K562 (cell line): ENCODE measurements around the gene ZFPM1. TPM values are rescaled to one million over a fixed set of nuclear protein-coding genes. Genes with fewer than 3 reads are reported as not detected.

Source experiments
- ATAC-seq: fragments of 200-7000 bp; cut with Tn5 transposase; 3 replicates; pipeline ENCODE4 v1.9.1; 2020; ENCODE audit warnings: moderate library complexity
- BruUV-seq: library from RNA; stranded (reverse); fragments of 400-500 nt; replicated peaks from 2 replicates; lab custom pipeline; 2021; lab: Mats Ljungman, UMichigan
- CTCF ChIA-PET: fragments of 300-600 bp; formaldehyde crosslinking; extraction: SDS; loops from one replicate; lab custom pipeline; 2021; ENCODE audit warnings: low intra/inter-chr PET ratio; lab: Yijun Ruan, JAX
- POLR2A ChIA-PET: fragments of 300-600, 350-650 bp; sonication (Branson Sonifier 250); formaldehyde crosslinking; extraction: SDS; loops from one replicate; lab custom pipeline; 2021; ENCODE audit warnings: antibody characterized with exemption, inconsistent platforms; lab: Yijun Ruan, JAX
- DNase-seq, 4 experiments: peaks; one replicate each; pipeline versions ENCODE4 v3.0.0 to v3.0.0-alpha.2; 2011 to 2018; ENCODE audit warnings: low spot score in 3 of 4, mixed read lengths in 3 of 4; ENCODE audit errors: extremely low read depth in 1 of 4
- FAIRE-seq: peaks from 2 replicates; lab custom pipeline; 2011; peaks lifted over from hg19 to GRCh38; lab: Jason Lieb, UNC
- H2AFZ ChIP-seq: 2 replicates; pipeline ENCODE4 v1.6.0; 2011; ENCODE audit warnings: low read depth, low read length, control low read depth, inconsistent platforms
- H3K27ac ChIP-seq: fragments of 200-600 bp; 3 replicates; pipeline ENCODE4 v1.8.0; 2011; ENCODE audit warnings: low read depth, mild to moderate bottlenecking, control low read depth, inconsistent platforms, low read length, moderate library complexity, mixed read lengths; ENCODE audit errors: extremely low read depth
- H3K27me3 ChIP-seq, 2 experiments: fragments of 300-600 bp in 1 of 2; 2 replicates in 1 of 2; 3 replicates in 1 of 2; pipeline versions ENCODE4 v1.6.0 to v1.8.0; 2011; ENCODE audit warnings: inconsistent platforms in 2 of 2, low read length in 2 of 2, mild to moderate bottlenecking in 1 of 2, mixed read lengths in 1 of 2, moderate library complexity in 1 of 2; ENCODE audit not compliant: control insufficient read depth in 2 of 2, insufficient read depth in 2 of 2
- H3K36me3 ChIP-seq: fragments of 300-600 bp; 3 replicates; pipeline ENCODE4 v1.8.0; 2011; ENCODE audit warnings: mild to moderate bottlenecking, low read length, inconsistent platforms; ENCODE audit not compliant: control insufficient read depth, insufficient read depth
- H3K4me1 ChIP-seq, 2 experiments: fragments of 200-600 bp in 1 of 2; replicated peaks in 1 of 2; 2 replicates in 1 of 2; 3 replicates in 1 of 2; pipeline versions ENCODE4 v1.5.1 to v1.8.0; 2011; ENCODE audit warnings: inconsistent platforms in 2 of 2, low read length in 2 of 2, mild to moderate bottlenecking in 1 of 2, mixed read lengths in 1 of 2, moderate library complexity in 1 of 2; ENCODE audit not compliant: control insufficient read depth in 2 of 2, insufficient read depth in 2 of 2
- H3K4me2 ChIP-seq: 2 replicates; pipeline ENCODE4 v1.6.1; 2011; ENCODE audit warnings: low read length, control low read depth, inconsistent platforms, mixed read lengths; ENCODE audit not compliant: insufficient read depth
- H3K4me3 ChIP-seq: fragments of 200-600 bp; sonication (generic), shearing (Covaris generic); 2 replicates; pipeline ENCODE4 v1.5.1; 2016; ENCODE audit warnings: control low read depth, inconsistent platforms
- H3K79me2 ChIP-seq: fragments of 200-600 bp; 3 replicates; pipeline ENCODE4 v1.8.0; 2011; ENCODE audit warnings: low read length, inconsistent platforms; ENCODE audit not compliant: control insufficient read depth, insufficient read depth
- H3K9ac ChIP-seq, 2 experiments: 2 replicates each; pipeline versions ENCODE4 v1.6.0 to v1.6.1; 2011; ENCODE audit warnings: low read depth in 2 of 2, low read length in 2 of 2, control low read depth in 1 of 2, inconsistent platforms in 1 of 2, mild to moderate bottlenecking in 1 of 2, mixed read lengths in 1 of 2; ENCODE audit not compliant: insufficient read depth in 1 of 2
- H3K9me1 ChIP-seq: one replicate; pipeline ENCODE4 v1.6.0; 2011; ENCODE audit warnings: inconsistent platforms, mild to moderate bottlenecking, low read length, moderate library complexity; ENCODE audit not compliant: control insufficient read depth, insufficient read depth
- H3K9me3 ChIP-seq: replicated peaks from 2 replicates; pipeline ENCODE4 v1.5.1; 2011; ENCODE audit warnings: low read depth, low read length, inconsistent platforms; ENCODE audit not compliant: control insufficient read depth, insufficient read depth
- H4K20me1 ChIP-seq: replicated peaks from 2 replicates; pipeline ENCODE4 v1.6.1; 2011; ENCODE audit warnings: low read length, inconsistent platforms, mixed read lengths; ENCODE audit not compliant: control insufficient read depth, insufficient read depth
- ARNT ChIP-seq, 2 experiments: fragments of 450-650 bp; IDR thresholded peaks; 2 replicates each; pipeline ENCODE4 v1.6.1; 2016; ENCODE audit warnings: mild to moderate bottlenecking in 1 of 2
- E2F3 ChIP-seq: fragments of 250-450 bp; sonication (Bioruptor Pico); IDR thresholded peaks from 2 replicates; pipeline ENCODE4 v1.4.0; 2020; ENCODE audit warnings: mild to moderate bottlenecking
- FOXA3 ChIP-seq, 2 experiments: fragments of 450-650 bp in 1 of 2; sonication (generic) in 1 of 2; formaldehyde crosslinking; IDR thresholded peaks in 1 of 2; conservative IDR thresholded peaks in 1 of 2; 2 replicates each; pipeline versions ENCODE4 v1.4.0 to v1.8.0; 2020 to 2022; ENCODE audit warnings: mild to moderate bottlenecking in 2 of 2, missing genetic modification reagents in 1 of 2
- RBM25 ChIP-seq: fragments of 200-400 bp; formaldehyde crosslinking; IDR thresholded peaks from 2 replicates; pipeline ENCODE4 v1.6.1; 2018; ENCODE audit warnings: low read length, low read depth, moderate library complexity; ENCODE audit not compliant: severe bottlenecking
- SPI1 ChIP-seq: IDR thresholded peaks from 2 replicates; pipeline ENCODE4 v1.6.1; 2011; ENCODE audit warnings: low read depth, low read length, control low read depth, borderline replicate concordance
- SRF ChIP-seq, 2 experiments: fragments of 250-450, 450-650 bp in 1 of 2; sonication (Bioruptor Pico) in 1 of 2; sonication (generic) in 1 of 2; formaldehyde crosslinking; IDR thresholded peaks; 2 replicates each; pipeline versions ENCODE4 v1.5.0 to v1.5.1; 2020 to 2022; ENCODE audit warnings: mild to moderate bottlenecking in 1 of 2, missing genetic modification reagents in 1 of 2
- TAF1 ChIP-seq: IDR thresholded peaks from 2 replicates; pipeline ENCODE4 v1.6.1; 2011; ENCODE audit warnings: mild to moderate bottlenecking, low read length, moderate library complexity; ENCODE audit not compliant: insufficient read depth, control insufficient read depth, severe bottlenecking; ENCODE audit errors: extremely low read depth
- ZBTB12 ChIP-seq: fragments of 250-450 bp; sonication (Bioruptor Pico); IDR thresholded peaks from 2 replicates; pipeline ENCODE4 v1.4.0; 2020
- ZBTB26 ChIP-seq: fragments of 450-650 bp; formaldehyde crosslinking; IDR thresholded peaks from 2 replicates; pipeline ENCODE4 v1.4.0; 2022; ENCODE audit warnings: missing genetic modification characterization
- ZNF277 ChIP-seq: fragments of 250-450 bp; sonication (Bioruptor Pico); IDR thresholded peaks from 2 replicates; pipeline ENCODE4 v1.8.0; 2022; ENCODE audit warnings: inconsistent platforms, mild to moderate bottlenecking, moderate library complexity, borderline replicate concordance
- WGBS: fragments of 100-300 bp; shearing (Covaris generic); methylation state at CpG from one replicate; pipeline ENCODE4 v1.1.6; 2016; ENCODE audit warnings: low coverage, mixed read lengths; ENCODE audit not compliant: insufficient coverage; ENCODE audit errors: missing lambda C conversion rate; 5-methylcytosine and 5-hydroxymethylcytosine counted together
- in situ Hi-C: fragments of 300-500 bp; cut with MboI; formaldehyde crosslinking; loops from 4 replicates; pipeline ENCODE4 v1.15.0; 2018; ENCODE audit warnings: inconsistent platforms, mixed read lengths
- intact Hi-C: fragments of 100-400 bp; cut with micrococcal nuclease; formaldehyde crosslinking; loops from 2 replicates; pipeline ENCODE4 v1.14.2; 2022
- polyA plus RNA-seq, 8 experiments: library from polyadenylated mRNA; depleted of rRNA in 4 of 8; stranded (reverse) in 5 of 8; unstranded in 3 of 8; fragments of >200 nt; fragmentation: Nextera tagmentation in 2 of 8; fragmentation: Illumina TruSeq in 1 of 8; extraction: Ambion mirVana in 2 of 8; extraction: Trizol in 1 of 8; gene quantifications; 2 replicates each; pipeline versions ENCODE4 v1.2.1 to v1.2.3, GENCODE V29; 2011 to 2014; ENCODE audit warnings: inconsistent platforms in 1 of 8, missing spikeins in 1 of 8
- total RNA-seq, 7 experiments: library from RNA; depleted of rRNA in 6 of 7; stranded (reverse); fragments of >200 nt in 6 of 7; fragmentation: Illumina TruSeq in 2 of 7; extraction: Trizol in 2 of 7; gene quantifications; 2 replicates each; pipeline versions ENCODE4 v1.2.1 to v1.2.3, GENCODE V29; 2011 to 2021; ENCODE audit warnings: low replicate concordance in 1 of 7

ZFPM1 gene
- total and polyA plus RNA-seq, 9 of the 15 experiments (the other 6 are each of a cell fraction or from before 2014, with no cell fraction given), result 0.03 to 35.9 (median 1.4) TPM

DNA sequence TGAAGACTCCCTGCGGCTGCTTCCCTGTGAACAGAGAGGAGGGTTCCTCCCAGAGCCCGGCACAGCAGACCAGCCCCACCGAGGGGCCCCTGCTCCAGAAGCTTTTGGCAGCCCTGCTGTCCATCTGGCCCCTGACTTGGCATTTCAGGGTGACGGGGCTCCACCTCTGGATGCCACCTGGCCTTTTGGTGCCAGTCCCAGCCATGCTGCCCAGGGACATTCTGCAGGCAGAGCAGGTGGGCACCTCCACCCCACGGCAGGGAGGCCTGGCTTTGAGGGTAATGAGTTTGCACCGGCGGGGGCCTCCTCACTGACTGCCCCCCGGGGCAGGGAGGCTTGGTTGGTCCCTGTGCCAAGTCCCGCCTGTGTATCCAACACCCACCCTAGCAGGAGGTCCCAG, 20.3 kb upstream of the ZFPM1 start:
- POLR2A ChIA-PET, result no interaction called here
- Histone ChIP-seq H3K9ac (no peak overlapping the region), H3K9me3 (no peaks in the 10 kb centered on the region)
- in situ Hi-C loops, result no loop called here
- no peak for ATAC-seq
- no peak for TF ChIP-seq SPI1
- no peak for TF ChIP-seq ZBTB26 (CRISPR knock-in tag)
- no peak for TF ChIP-seq ZNF277 (CRISPR knock-in tag)
- no peak for TF ChIP-seq FOXA3 (CRISPR knock-in tag; conservative IDR thresholded peaks at IDR 0.05 in 1 of 2, IDR thresholded peaks at IDR 0.05 in 1 of 2)
- no peak for TF ChIP-seq TAF1
- no peak for TF ChIP-seq RBM25
- no peak for TF ChIP-seq SRF (CRISPR knock-in tag; IDR thresholded peaks at IDR 0.05)
- TF ChIP-seq ZBTB12 (CRISPR knock-in tag), result no peak
- TF ChIP-seq ARNT (IDR thresholded peaks at IDR 0.05), result no peak
- TF ChIP-seq E2F3 (CRISPR knock-in tag), result no peak
- TF ChIP-seq, all 486 proteins: peak for 0
- peaks cover 43 to 68% of the 10 kb centered on the region in 2 experiments for H3K27me3 ChIP-seq
- no TSS peak for BruUV-seq
- H3K4me3 ChIP-seq, result no peak overlapping the region
- H4K20me1 ChIP-seq, result peaks cover 11% of the 10 kb centered on the region
- no peaks in the 10 kb centered on the region for H3K79me2 ChIP-seq
- intact Hi-C loops, result no loop called here
- DNase-seq, result no peak
- 22% methylated on average over 9 of the region's 9 CpGs for WGBS
- FAIRE-seq, result no peak
- H3K36me3 ChIP-seq, result no peaks in the 10 kb centered on the region
- H3K4me1 ChIP-seq, result peaks cover 0 to 82% of the 10 kb centered on the region in 2 experiments; a peak in 2 of 5 replicates
- no peaks in the 10 kb centered on the region for H3K9me1 ChIP-seq
- no peak overlapping the region for H2AFZ ChIP-seq
- H3K27ac ChIP-seq, result no peak overlapping the region
- CTCF ChIA-PET, result no interaction called here
- H3K4me2 ChIP-seq, result no peak overlapping the region
